HG03520 (cell line): ENCODE measurements around the gene GAS7.
"Not testable (repeated sequence)": the region's sequence is repeated elsewhere in the genome, so short reads cannot be mapped to it uniquely, and the experiment has no call there.

Experiments
- ATAC-seq: cut with Tn5 transposase; IDR thresholded peaks from one replicate; pipeline ENCODE4 v1.9.1; 2021; ENCODE audit warnings: mild to moderate bottlenecking, moderate library complexity; ENCODE audit not compliant: unreplicated experiment

The GAS7 gene

DNA sequence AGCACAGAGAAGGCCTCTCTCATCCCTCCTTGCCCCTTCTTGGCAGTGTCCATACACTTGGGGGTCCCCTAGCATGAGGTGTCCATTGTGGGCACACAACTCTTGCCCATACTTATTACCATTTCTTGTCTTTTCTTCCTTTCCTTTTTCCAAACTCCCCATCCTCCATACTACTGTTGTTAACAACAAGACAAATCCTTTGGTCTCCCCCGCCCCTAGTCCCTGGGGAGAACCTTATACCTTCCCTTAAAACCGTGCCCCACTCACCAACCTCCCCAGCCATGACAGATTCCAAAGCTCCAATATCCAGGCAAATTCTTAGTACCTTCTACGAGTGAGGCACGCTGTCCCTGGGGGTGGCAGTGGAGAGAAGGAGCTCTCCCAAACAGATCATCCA lies 82.9 kb downstream of the GAS7 start:
- no peak for ATAC-seq

DNA sequence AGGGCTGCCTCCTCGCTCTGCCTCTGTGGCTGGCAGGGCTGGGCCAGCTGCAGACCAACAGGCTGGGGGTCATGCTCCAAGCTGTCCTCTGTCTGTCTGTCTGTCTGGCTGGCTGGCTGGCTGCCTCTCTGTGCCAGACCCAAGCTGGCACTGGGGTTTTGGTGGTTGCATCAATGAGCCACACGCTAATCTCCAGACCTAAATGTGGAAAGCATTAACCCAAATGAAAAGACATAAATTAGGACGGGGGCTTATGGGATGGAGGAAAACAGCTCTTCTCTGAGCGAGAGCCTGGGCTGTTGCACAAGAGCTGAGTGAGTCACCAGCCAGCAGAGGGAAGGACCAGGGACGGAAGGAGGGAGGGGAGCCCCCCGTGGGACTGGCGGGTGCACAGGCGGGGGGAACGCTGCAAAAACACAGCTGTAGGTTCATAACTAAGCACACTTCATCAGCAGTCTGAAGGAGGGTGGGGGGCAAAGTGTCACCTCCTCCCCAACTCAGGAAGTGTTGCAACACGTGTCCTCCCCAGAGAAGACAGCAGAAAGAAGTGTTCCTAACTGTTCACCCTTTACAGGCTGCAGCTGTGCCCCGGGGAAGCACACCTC lies 83.4 kb downstream of the GAS7 start:
- no peak for ATAC-seq

GRCh38 chr17:10112962-10113361 lies 85.4 kb downstream of the GAS7 start:
- no peak for ATAC-seq

DNA sequence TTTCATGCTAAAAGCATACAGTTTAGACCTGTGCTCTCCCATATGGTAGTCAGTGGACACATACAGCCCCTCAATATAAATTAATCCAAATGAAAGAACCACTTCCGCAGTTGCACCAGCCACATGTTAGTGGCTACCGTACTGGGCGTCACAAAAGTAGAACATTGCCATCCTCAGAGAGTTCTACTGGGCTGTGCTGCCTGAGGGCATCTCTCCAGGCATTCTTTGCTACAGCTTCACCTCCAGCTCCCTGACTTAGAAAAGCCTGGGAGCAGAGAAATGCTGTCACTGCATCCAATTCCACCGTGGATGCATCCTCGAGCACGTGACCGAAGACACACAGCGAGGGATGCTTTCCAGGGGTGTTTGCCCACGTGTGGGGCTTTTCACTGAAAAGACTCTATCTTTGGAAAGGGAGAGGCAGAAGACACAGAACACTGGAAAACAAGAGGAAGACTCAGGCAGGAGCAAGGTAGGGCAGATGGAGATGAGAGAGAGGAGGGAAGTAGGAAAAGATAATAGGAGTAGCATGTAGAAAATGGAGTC lies 86.4 kb downstream of the GAS7 start:
- no peak for ATAC-seq

GRCh38 chr17:10109146-10109545 lies 89.3 kb downstream of the GAS7 start:
- ATAC-seq: no peak

- no peak for ATAC-seq
Observed at GRCh38 chr17:10107316-10108165, 90.9 kb downstream of the GAS7 start.

DNA sequence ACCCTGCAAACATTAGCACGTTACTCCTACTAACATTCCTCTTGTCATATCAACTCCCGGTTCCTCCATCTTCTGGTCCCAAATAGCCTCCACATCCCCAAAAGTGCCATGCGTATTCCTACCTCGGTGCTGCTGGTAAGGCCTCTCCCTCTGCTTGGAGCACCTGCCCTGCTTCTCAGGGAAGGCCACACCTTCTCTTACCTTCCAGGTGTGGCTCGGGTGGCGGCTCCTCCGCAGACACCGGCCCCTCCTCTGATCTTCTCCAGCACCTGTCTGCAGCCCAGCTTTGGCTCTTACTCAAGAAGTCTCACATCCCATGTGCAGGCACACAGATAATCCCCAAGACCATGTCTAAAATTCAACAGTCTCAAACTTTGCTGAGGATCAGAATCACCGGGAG lies 92.3 kb downstream of the GAS7 start:
- no peak for ATAC-seq

GRCh38 chr17:10105513-10106001 lies 92.8 kb downstream of the GAS7 start:
- ATAC-seq: no peak

- no peak for ATAC-seq
Observed at GRCh38 chr17:10103712-10104111, 94.7 kb downstream of the GAS7 start.

GRCh38 chr17:10102817-10103216 lies 95.6 kb downstream of the GAS7 start:
- no peak for ATAC-seq

DNA sequence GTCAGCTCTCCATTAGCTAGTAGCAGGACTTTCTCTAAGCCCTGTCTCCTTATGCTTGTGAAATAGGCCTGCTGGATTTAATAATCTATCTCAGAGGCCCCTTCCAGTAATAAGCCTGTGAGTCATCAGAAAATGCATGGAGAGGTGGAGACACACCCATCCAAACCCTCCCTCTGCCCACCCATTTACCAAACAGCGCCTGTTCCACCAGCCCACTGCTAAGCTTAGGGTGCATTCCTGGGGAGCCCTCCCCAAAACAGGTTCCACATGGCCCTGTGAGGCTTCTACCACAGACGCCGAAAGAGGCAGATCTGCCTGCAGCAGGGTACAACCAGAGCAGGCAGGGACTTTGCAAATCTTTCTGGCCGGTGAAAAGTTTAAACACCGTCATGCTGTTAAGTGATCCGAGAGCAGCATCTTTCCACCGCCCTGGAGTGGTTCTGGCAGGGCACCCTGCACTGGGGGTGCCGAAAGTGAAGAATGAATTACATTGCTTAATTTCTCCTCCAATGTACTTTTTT lies 99.3 kb downstream of the GAS7 start:
- no peak for ATAC-seq

DNA sequence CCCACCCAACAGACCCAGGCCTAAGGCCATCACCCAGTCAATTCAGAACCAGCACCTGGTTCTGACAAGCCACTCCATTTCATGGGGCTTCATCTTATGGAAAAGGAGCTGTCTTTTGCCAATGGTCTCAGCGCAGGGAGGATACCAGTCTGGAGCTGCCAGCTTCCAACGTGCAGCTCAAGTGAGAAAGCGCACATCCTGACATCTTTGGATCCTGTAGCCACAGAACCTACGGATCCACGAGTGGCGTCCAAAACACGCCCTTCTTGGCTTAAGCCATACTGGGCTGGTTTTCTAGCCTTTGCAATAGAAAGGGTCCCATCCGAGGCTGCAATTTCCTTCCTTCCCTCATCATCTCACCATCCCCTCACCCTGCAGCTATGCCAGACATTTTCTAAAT lies 101.8 kb downstream of the GAS7 start:
- ATAC-seq: no peak

DNA sequence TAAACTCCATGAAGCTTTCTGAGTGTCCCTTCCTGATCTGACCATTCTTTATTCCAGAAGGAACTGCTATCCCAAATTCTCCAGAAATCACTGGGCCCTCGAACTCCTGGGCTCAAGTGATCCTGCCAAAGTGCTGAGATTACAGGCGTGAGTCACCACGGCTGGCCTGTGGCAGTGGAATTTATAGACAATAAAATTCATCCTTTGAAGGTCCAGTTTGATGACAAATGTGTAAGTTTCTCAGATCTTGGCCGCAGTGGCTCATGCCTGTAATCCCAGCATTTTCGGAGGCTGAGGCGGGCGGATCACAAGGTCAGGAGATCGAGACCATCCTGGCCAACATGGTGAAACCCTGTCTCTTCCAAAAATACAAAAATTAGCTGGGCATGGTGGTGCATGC lies 103.1 kb downstream of the GAS7 start:
- not testable (repeated sequence) for ATAC-seq

GRCh38 chr17:10094797-10095196 lies 103.6 kb downstream of the GAS7 start:
- no peak for ATAC-seq

- ATAC-seq: no peak
Observed at GRCh38 chr17:10092595-10092994, 105.8 kb downstream of the GAS7 start.

GRCh38 chr17:10091046-10091445 lies 107.4 kb downstream of the GAS7 start:
- no peak for ATAC-seq

DNA sequence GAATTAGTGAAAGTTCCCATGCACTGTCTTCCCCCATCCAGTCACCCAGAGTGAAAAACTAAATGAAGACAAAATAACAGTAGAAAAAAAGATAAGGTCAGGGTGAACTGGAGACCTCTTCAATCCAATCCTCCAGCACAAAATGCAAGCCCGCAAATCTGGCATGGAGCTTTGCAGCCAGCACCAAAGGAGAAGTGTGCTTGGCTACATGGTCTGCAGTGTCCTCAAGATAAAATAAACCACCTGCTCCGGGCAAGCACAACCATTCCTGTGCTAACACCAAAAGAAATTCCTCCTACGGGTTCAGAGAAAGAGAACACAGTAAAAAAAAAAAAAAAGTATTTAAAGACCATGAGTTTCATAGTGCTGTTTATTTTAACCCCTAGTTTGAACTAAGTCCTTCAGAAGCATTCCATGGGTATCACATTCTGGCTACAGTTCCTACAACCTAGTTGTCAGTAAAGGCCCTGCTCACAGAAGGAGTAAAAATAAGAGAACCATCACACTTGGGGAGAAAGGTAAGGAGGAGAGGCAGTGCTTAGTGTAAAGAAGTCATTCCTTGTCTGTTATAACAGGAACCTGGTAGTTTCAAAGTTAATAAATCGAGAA lies 109.1 kb downstream of the GAS7 start:
- no peak for ATAC-seq

DNA sequence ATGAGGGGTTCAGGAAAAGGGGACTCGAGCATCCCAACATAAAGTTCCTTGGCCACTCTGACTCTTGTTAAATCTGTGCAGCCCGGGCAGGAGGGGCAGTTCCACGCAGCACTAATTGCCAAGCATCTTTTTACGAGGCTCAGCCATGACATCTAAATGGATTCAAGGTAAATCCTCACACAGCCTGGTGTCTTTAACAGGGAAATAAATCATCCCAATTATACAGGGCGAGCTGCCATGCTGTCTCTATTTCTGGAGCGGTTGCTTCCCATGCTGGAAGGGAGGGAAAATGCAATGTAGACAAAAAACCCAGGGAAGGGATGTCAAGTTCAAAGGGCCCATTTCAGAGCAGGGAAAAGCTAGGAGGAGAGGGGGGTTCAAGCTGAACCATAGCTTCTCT lies 110.0 kb downstream of the GAS7 start:
- ATAC-seq: no peak

DNA sequence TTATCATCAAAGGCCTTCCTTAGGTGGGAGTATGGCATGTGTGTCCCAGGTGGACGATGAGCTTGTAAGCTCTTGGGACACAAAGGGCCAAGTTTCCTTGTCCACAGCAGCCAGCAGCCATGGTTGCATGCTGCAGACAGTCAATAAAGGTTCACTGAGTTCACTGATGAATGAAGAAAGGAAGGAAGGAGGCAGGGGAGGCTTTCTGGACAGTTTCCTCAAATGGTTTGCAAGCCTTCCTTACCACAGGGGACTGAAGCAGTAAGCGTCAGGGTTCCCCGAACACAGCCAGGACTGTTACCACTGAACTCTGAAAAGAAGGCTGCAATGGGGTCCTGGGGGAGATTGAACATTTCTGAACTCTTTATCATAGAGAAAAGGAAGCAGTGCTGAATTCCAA lies 111.1 kb downstream of the GAS7 start:
- no peak for ATAC-seq

DNA sequence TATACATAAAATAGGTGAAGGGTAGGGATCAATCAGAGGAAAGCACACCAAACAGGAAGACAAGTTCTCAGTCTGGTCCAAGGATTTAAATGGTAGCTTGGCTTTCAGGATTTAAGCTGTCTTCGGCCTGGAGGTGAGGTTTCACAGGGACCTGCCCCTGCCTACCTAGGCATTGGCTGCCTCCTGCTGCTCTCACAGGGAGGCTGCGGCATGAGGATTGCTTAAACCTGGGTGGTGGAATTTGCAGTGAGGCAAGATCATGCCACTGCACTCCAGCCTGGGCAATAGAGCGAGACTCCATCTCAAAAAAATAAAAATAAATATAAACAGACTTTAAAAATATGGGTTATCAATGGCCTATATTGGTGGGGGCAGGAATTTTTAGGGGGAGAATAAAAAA lies 114.5 kb downstream of the GAS7 start:
- ATAC-seq: no peak

- no peak for ATAC-seq
Observed at GRCh38 chr17:10082795-10083194, 115.6 kb downstream of the GAS7 start.
